Keratinocyte (primary cell): ENCODE data around the gene TEX48. TPM values are rescaled to one million over a fixed set of nuclear protein-coding genes. Genes with fewer than 3 reads are reported as not detected.
A peak's percentile ranks its signal among the peaks of the same experiment; 100 is the strongest.

Experiments
- DNase-seq: peaks from one replicate; pipeline ENCODE4 v3.0.0-alpha.2; 2011; ENCODE audit warnings: low read depth, missing footprints, low spot score
- FAIRE-seq: peaks from 2 replicates; lab custom pipeline; 2011; peaks lifted over from hg19 to GRCh38; lab: Jason Lieb, UNC
- H2AFZ ChIP-seq: 2 replicates; pipeline ENCODE4 v1.6.0; 2012; ENCODE audit warnings: low read length, control low read depth, inconsistent platforms; ENCODE audit not compliant: control insufficient read depth
- H3K27ac ChIP-seq: 2 replicates; pipeline ENCODE4 v1.5.1; 2011; ENCODE audit warnings: low read length; ENCODE audit not compliant: control insufficient read depth, insufficient read depth
- H3K27me3 ChIP-seq: 3 replicates; pipeline ENCODE4 v1.6.0; 2011; ENCODE audit warnings: low read length; ENCODE audit not compliant: control insufficient read depth, insufficient read depth; ENCODE audit errors: extremely low read depth
- H3K36me3 ChIP-seq, 2 experiments: 2 replicates in 1 of 2; 3 replicates in 1 of 2; pipeline ENCODE4 v1.5.1; 2011; ENCODE audit warnings: low read length in 2 of 2, mild to moderate bottlenecking in 1 of 2; ENCODE audit not compliant: control insufficient read depth in 2 of 2, insufficient read depth in 2 of 2; ENCODE audit errors: extremely low read depth in 1 of 2
- H3K4me1 ChIP-seq: 3 replicates; pipeline ENCODE4 v1.5.1; 2011; ENCODE audit warnings: low read length; ENCODE audit not compliant: control insufficient read depth, insufficient read depth; ENCODE audit errors: extremely low read depth
- H3K4me2 ChIP-seq: 3 replicates; pipeline ENCODE4 v1.6.0; 2011; ENCODE audit warnings: low read depth, low read length; ENCODE audit not compliant: control insufficient read depth, insufficient read depth; ENCODE audit errors: extremely low read depth
- H3K4me3 ChIP-seq, 3 experiments: fragments of 200-600 bp in 1 of 3; sonication (generic) in 1 of 3; 2 replicates in 2 of 3; 3 replicates in 1 of 3; pipeline ENCODE4 v1.5.1; 2011 to 2016; ENCODE audit warnings: low read length in 3 of 3, mild to moderate bottlenecking in 3 of 3, control low read depth in 2 of 3, inconsistent platforms in 1 of 3, low read depth in 1 of 3, mixed read lengths in 1 of 3, mixed run types in 1 of 3, moderate library complexity in 1 of 3; ENCODE audit not compliant: control insufficient read depth in 2 of 3, insufficient read depth in 2 of 3; ENCODE audit errors: extremely low read depth in 1 of 3
- H3K79me2 ChIP-seq: 2 replicates; pipeline ENCODE4 v1.6.0; 2012; ENCODE audit warnings: low read length; ENCODE audit not compliant: control insufficient read depth, insufficient read depth
- H3K9ac ChIP-seq: 3 replicates; pipeline ENCODE4 v1.6.0; 2011; ENCODE audit warnings: low read length; ENCODE audit not compliant: control insufficient read depth, insufficient read depth; ENCODE audit errors: extremely low read depth
- H3K9me1 ChIP-seq: 3 replicates; pipeline ENCODE4 v1.6.0; 2011; ENCODE audit warnings: low read length; ENCODE audit not compliant: control insufficient read depth, insufficient read depth; ENCODE audit errors: extremely low read depth
- H3K9me3 ChIP-seq: 2 replicates; pipeline ENCODE4 v1.5.1; 2012; ENCODE audit warnings: low read depth, low read length; ENCODE audit not compliant: control insufficient read depth
- H4K20me1 ChIP-seq: 3 replicates; pipeline ENCODE4 v1.6.0; 2011; ENCODE audit warnings: low read length; ENCODE audit not compliant: control insufficient read depth, insufficient read depth; ENCODE audit errors: extremely low read depth
- EZH2 ChIP-seq: IDR thresholded peaks from one replicate; pipeline ENCODE4 v1.6.1; 2012; ENCODE audit warnings: inconsistent platforms, mild to moderate bottlenecking, low read length, moderate library complexity
- dilution Hi-C: fragments of 300-500 bp; cut with MboI; formaldehyde crosslinking; loops from one replicate; pipeline ENCODE4 v1.7.0; 2020; ENCODE audit warnings: low sequenced_read_pairs; ENCODE audit not compliant: extremely low pct_ligation_motif_present
- polyA plus RNA-seq, 5 experiments: library from polyadenylated mRNA; depleted of rRNA in 3 of 5; stranded (reverse) in 3 of 5; stranded (forward) in 1 of 5; unstranded in 1 of 5; fragments of >200 nt; gene quantifications; 1 replicate in 1 of 5; 2 replicates in 3 of 5; 3 replicates in 1 of 5; pipeline versions ENCODE4 v1.2.1 to v1.2.3, GENCODE V29; 2011 to 2012; ENCODE audit warnings: missing spikeins in 2 of 5, low read depth in 1 of 5, low replicate concordance in 1 of 5
- TF ChIP-seq, protein P1 (sequence below), 3 experiments: IDR thresholded peaks in 1 of 3; conservative IDR thresholded peaks in 1 of 3; optimal IDR thresholded peaks in 1 of 3; 2 replicates in 2 of 3; 3 replicates in 1 of 3; pipeline versions ENCODE3 to v1.5.1; 2011; ENCODE audit warnings: low read length in 3 of 3, mild to moderate bottlenecking in 3 of 3, moderate library complexity in 2 of 3, control low read depth in 1 of 3, inconsistent platforms in 1 of 3; ENCODE audit not compliant: insufficient read depth in 2 of 3; ENCODE audit errors: extremely low read depth in 1 of 3

TEX48 gene
- polyA plus RNA-seq, 1 donor (not counting 4 experiments of a cell fraction or from before 2014, with no cell fraction given), result not detected

DNA sequence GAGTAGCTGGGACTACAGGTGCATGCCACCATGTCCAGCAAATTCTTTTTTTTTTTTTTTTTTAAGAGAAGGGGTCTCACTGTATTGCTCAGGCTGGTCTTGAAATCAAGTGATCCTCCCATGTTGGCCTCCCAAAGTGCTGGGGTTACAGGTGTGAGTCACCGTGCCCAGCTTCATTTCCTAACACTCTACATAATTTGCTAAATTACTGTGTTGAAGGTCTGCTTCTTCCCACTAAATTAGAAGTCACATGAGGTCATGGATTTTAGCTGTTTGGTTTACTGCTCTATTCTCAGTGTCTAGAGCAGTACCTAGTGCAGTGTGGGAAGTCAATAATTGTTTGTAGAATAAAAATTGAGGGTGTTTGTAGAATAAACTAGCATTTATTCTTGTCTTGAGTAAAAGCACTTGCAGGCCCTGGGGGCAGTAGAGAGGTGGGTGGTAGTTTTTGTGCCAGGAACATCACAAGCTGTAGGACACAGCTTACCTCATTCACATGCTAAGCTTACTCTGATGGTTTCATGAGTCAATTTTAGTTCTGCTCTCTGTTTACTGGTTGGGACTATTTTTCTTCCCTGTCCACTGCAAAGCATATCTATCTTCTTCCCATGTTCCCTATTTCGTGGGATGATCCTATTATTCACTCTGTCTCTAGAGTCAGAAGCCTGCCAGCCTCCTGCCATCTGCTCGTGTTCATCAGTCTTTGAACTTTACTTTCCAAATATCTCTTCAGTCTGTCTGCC is 7.0 kb downstream of the TEX48 start:
- peak; percentile 49 for FAIRE-seq
- dilution Hi-C loops, result loop anchor here (25.0 kb wide), 1 partner anchor 337 kb away; no protein-coding TSS in a partner anchor
- H3K27ac ChIP-seq, result no peak overlapping the region

DNA sequence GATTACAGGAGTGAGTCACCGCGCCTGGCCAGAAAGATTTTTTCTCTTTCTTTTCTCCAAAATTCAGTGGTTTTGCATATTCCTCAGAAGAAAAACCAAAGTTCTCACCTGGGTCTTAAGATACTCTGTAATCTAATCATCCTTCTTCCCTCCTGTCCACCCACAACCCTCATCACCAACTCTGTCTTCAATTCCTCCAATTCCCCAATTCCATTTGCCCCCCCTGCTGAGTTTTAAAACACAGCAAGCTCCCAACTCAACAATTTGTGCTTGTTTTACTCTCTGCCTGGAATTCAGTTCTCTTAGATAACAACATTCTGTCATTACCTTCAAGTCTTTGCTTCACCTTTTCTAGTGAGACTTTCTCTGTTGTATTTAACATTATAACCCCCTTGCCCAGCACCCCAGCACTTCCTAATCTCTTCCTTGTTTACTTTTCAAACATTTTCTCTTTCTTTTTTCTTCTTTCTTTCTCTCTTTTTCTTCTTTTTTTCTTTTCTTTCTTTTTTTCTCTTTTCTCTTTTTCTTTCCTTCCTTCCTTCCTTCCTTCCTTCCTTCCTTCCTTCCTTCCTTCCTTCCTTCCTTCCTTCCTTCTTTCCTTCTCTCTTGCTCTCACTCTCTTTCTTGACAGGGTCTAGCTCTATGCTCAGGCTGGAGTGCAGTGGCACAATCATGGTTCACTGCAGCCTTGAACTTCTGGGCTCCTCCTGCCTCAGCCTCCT is 7.8 kb downstream of the TEX48 start:
- Histone ChIP-seq H3K27ac (no peak overlapping the region), H3K4me2 (no peak overlapping the region), H3K79me2 (no peaks in the 10 kb centered on the region), H3K36me3 (no peaks in the 10 kb centered on the region), H3K9me1 (no peaks in the 10 kb centered on the region), H3K27me3 (no peaks in the 10 kb centered on the region), H4K20me1 (no peaks in the 10 kb centered on the region), H3K9me3 (no peaks in the 10 kb centered on the region), H3K4me1 (peaks cover 35% of the 10 kb centered on the region), H3K4me3 (no peak overlapping the region), H3K9ac (no peak overlapping the region), H2AFZ (no peak overlapping the region)
- FAIRE-seq (no peak), DNase-seq (no peak)
- dilution Hi-C loops, result no loop called here
- TF ChIP-seq, protein P1, sequence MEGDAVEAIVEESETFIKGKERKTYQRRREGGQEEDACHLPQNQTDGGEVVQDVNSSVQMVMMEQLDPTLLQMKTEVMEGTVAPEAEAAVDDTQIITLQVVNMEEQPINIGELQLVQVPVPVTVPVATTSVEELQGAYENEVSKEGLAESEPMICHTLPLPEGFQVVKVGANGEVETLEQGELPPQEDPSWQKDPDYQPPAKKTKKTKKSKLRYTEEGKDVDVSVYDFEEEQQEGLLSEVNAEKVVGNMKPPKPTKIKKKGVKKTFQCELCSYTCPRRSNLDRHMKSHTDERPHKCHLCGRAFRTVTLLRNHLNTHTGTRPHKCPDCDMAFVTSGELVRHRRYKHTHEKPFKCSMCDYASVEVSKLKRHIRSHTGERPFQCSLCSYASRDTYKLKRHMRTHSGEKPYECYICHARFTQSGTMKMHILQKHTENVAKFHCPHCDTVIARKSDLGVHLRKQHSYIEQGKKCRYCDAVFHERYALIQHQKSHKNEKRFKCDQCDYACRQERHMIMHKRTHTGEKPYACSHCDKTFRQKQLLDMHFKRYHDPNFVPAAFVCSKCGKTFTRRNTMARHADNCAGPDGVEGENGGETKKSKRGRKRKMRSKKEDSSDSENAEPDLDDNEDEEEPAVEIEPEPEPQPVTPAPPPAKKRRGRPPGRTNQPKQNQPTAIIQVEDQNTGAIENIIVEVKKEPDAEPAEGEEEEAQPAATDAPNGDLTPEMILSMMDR (optimal IDR thresholded peaks at IDR 0.05 in 1 of 3, IDR thresholded peaks at IDR 0.05 in 1 of 3, conservative IDR thresholded peaks at IDR 0.05 in 1 of 3; ENCODE audit: extremely low read depth in 1 of 3, insufficient read depth in 2 of 3, low read length in 3 of 3), result no peak
- TF ChIP-seq EZH2, result no peak

More for the DNA sequence above, 7.0 kb downstream of the TEX48 start:
- Histone ChIP-seq H2AFZ (no peak overlapping the region), H3K4me3 (no peak overlapping the region), H3K9me3 (no peaks in the 10 kb centered on the region), H3K9ac (no peak overlapping the region), H4K20me1 (no peaks in the 10 kb centered on the region), H3K4me2 (no peak overlapping the region), H3K4me1 (peaks cover 35% of the 10 kb centered on the region), H3K79me2 (no peaks in the 10 kb centered on the region), H3K9me1 (no peaks in the 10 kb centered on the region), H3K36me3 (no peaks in the 10 kb centered on the region), H3K27me3 (no peaks in the 10 kb centered on the region)
- no peak for DNase-seq
- TF ChIP-seq, protein P1 (optimal IDR thresholded peaks at IDR 0.05 in 1 of 3, IDR thresholded peaks at IDR 0.05 in 1 of 3, conservative IDR thresholded peaks at IDR 0.05 in 1 of 3; ENCODE audit: extremely low read depth in 1 of 3, insufficient read depth in 2 of 3, low read length in 3 of 3), result no peak
- no peak for TF ChIP-seq EZH2
